ENCODE results near the gene ZNF648.
"Not testable (repeated sequence)": the region's sequence is repeated elsewhere in the genome, so short reads cannot be mapped to it uniquely, and the experiment has no call there.

ZNF648 gene

DNA sequence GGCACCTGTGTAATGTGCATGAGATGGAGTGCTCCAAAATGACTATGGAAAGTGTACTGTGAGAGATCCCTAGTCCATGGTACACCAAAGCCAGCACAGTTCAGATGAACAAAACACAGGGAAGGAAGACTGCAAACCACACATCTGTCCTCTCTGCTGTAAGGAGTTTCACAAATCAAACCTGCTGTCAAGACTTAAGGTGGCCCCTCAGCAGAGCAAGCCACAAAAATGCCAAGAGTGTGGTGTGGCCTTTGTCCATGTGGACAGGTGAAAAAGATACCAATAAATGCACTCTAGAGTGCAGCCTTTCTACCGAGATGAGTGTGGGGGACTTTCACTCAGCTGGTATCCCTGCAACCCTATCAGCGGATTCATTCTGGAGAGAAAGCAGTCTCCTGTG lies 12.9 kb downstream of the ZNF648 start:
- no peak for TF ChIP-seq ZFX (IDR thresholded peaks at IDR 0.05; ENCODE audit: borderline replicate concordance)
- TF ChIP-seq, protein P1, sequence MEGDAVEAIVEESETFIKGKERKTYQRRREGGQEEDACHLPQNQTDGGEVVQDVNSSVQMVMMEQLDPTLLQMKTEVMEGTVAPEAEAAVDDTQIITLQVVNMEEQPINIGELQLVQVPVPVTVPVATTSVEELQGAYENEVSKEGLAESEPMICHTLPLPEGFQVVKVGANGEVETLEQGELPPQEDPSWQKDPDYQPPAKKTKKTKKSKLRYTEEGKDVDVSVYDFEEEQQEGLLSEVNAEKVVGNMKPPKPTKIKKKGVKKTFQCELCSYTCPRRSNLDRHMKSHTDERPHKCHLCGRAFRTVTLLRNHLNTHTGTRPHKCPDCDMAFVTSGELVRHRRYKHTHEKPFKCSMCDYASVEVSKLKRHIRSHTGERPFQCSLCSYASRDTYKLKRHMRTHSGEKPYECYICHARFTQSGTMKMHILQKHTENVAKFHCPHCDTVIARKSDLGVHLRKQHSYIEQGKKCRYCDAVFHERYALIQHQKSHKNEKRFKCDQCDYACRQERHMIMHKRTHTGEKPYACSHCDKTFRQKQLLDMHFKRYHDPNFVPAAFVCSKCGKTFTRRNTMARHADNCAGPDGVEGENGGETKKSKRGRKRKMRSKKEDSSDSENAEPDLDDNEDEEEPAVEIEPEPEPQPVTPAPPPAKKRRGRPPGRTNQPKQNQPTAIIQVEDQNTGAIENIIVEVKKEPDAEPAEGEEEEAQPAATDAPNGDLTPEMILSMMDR (IDR thresholded peaks at IDR 0.05) = no peak
- H3K27ac ChIP-seq = no peak overlapping the region

DNA sequence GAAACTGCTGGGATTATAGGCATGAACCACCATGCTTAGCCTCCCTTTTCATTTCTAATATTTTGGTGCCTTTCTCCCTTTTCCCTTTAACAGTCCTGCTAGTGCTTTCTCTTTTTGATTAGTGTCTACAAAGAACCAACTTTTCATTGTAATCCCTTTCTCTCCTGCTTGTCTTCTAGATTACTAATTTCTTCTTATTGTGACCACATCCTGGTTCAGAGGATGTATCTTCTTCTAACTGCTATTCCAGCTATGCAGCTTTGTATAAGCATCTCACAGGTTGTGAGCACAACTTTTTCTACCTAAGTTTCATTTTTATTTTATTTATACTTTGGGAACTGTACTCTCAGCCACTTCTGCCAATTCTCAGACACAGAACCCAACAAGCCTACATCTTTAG lies 14.7 kb downstream of the ZNF648 start:
- TF ChIP-seq, protein P1 (IDR thresholded peaks at IDR 0.05) = no peak
- TF ChIP-seq ZFX (IDR thresholded peaks at IDR 0.05; ENCODE audit: borderline replicate concordance) = no peak
- no peak overlapping the region for H3K27ac ChIP-seq

DNA sequence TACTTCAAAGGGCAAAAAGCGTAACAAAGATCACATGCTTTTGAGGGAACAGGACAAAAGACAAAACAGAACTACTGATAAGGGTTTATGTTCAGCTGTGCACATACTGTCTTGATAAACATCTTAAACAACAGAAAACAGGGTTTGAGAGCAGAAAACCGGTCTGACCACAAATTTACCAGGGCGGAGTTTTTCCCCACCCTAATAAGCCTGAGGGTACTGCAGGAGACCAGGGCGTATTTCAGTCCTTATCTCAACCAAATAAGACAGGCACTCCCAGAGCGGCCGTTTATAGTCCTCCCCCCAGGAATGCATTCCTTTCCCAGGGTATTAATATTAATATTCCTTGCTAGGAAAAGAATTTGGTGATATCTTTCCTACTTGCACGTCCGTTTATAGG lies 16.0 kb downstream of the ZNF648 start:
- not testable (repeated sequence) for H3K27ac ChIP-seq

DNA sequence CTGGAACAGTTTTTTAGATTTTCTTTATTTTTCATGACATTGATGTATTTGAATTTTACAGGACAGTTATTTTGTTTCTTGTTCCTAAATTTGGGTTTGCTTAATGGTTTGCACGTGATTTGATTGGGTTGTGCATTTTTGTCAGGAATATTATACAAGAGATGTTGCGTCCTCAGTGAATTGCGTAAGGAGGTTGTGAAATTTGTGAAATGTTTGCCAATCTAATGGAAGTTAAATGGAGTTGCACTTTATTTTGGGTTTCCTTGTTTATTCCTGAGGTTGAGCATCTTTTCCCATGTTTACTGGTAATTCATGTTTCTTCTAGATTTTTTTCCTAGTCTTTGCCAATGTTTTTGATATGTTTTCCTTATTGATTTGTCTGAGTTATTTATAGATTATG lies 19.9 kb downstream of the ZNF648 start:
- H3K27ac ChIP-seq = no peak overlapping the region
- TF ChIP-seq ZFX (IDR thresholded peaks at IDR 0.05; ENCODE audit: borderline replicate concordance) = no peak
- TF ChIP-seq, protein P1 (IDR thresholded peaks at IDR 0.05) = no peak

DNA sequence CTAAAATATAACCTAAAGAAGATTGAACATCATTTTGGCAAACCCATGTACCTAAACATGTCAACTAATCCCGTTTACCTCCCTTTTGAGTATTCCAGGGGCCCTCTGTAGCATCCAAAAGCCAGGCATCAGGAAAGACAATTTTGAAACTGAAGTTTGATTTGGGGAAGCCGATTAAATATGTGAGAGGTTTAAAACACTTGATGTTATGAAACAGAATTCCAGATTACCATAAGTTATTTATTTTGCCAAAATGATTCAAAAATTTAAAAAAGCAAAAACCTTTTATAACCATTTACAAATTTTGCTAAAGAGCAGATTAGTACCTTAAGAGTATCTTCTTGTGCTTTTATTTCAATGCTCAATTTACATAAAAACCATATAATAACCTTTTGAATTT lies 23.3 kb downstream of the ZNF648 start:
- TF ChIP-seq, protein P1 (IDR thresholded peaks at IDR 0.05) = no peak
- no peak for TF ChIP-seq ZFX (IDR thresholded peaks at IDR 0.05; ENCODE audit: borderline replicate concordance)

DNA sequence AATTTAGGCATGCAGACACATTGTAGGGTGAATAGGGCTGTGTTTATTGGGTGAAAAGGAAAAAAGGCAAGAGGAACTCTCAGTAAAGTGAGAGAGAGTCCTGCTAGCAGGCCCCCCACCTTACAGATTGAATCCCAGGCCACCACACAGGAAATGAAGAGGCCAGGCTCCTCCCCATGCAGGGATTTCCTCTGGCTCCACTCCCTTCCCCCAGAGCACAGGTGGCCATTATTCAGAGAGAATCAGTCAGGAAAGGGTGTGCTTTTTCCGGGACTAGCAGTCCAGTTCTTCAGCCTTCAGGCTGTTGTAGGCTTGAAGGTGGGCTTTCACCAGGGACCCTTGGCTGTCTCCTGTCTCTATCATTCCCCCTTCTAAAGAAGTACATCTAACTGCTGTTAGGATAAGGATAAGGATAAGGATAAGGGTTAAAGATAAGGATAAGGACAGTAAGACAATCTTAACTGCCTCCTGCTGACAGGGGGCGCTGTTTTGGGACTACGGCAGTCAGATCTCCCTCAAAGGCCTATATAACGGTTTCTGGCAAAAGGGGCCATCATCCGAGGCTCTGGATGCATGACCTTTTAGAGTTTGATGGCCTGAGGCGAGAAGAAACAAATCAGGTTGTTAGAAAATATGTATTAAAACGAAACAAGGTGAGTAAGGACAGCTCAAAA lies 26.3 kb downstream of the ZNF648 start:
- TF ChIP-seq, protein P1 (IDR thresholded peaks at IDR 0.05) = peak; percentile 68
- TF ChIP-seq ZFX (IDR thresholded peaks at IDR 0.05; ENCODE audit: borderline replicate concordance) = no peak
- no peak overlapping the region for H3K27ac ChIP-seq

More for the DNA sequence above, 23.3 kb downstream of the ZNF648 start:
- H3K27ac ChIP-seq = no peak overlapping the region

DNA sequence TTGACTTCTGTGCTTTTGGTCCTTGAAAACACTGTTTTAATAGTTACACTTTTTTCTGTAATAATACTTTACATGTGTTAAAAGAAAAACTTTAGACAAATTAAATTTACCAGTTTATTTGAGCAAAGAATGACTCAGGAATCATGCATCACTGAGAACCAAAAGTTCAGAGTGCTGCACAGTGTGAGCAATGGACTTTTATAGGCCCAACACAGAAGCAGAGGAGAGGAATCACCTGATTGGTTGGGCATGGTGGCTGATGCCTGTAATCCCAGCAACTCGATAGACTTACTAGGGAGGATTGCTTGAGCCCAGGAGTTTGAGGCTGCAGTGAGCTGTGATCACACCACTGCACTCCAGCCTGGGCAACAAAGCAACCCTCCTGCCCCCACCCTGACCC lies 29.3 kb downstream of the ZNF648 start:
- TF ChIP-seq ZFX (IDR thresholded peaks at IDR 0.05; ENCODE audit: borderline replicate concordance) = no peak
- TF ChIP-seq, protein P1 (IDR thresholded peaks at IDR 0.05) = no peak

More for the DNA sequence above, 29.3 kb downstream of the ZNF648 start:
- no peak overlapping the region for H3K27ac ChIP-seq

All from 22Rv1 (cell line).